Measurements from ENCODE around the gene SLC16A6. TPM values are rescaled to one million over a fixed set of nuclear protein-coding genes. Genes with fewer than 3 reads are reported as not detected.

SLC16A6 gene
- total RNA-seq, 6 donors from 2014 or later = 2.4 to 9.9 (median 6.5) TPM

- no peaks in the 10 kb centered on the region for H3K36me3 ChIP-seq
- no peak overlapping the region for H3K4me3 ChIP-seq
- H3K27me3 ChIP-seq = no peaks in the 10 kb centered on the region
- H3K9me3 ChIP-seq = no peaks in the 10 kb centered on the region
- ATAC-seq (ENCODE audit: low FRiP score in 2 of 2) (no peak), DNase-seq (no peak)
- TF ChIP-seq CTCF (IDR thresholded peaks at IDR 0.05) (no peak), POLR2A (IDR thresholded peaks at IDR 0.05) (no peak), POLR2AphosphoS5 (IDR thresholded peaks at IDR 0.05) (no peak), EP300 (IDR thresholded peaks at IDR 0.05) (no peak)
- no peak overlapping the region for H3K27ac ChIP-seq
- no peaks in the 10 kb centered on the region for H3K4me1 ChIP-seq
- 80 to 81% methylated on average over 10 of the region's 10 CpGs for WGBS, 2 donors
Measured at GRCh38 chr17:68324114-68324513, 33.2 kb upstream of the SLC16A6 start.

DNA sequence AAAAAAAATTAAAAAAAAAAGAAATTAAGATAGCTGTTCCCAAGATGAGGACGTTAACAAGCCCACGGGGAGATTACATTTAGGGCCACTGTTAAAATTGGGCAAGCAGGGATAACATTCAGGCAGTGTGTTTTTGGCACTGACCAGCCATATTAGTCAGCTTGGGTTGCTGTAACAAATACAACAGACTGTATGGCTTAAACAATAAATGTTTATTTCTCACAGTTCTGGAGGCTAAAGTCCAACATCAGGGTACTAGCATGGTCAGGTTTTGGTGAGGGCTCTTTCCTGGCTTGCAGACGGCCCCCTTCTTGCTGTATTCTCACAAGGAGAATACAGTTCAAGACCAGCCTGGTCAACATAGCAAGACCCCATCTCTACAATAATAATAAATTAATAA is 31.7 kb upstream of the SLC16A6 start:
- TF ChIP-seq EP300 (IDR thresholded peaks at IDR 0.05) (no peak), CTCF (IDR thresholded peaks at IDR 0.05) (no peak), POLR2AphosphoS5 (IDR thresholded peaks at IDR 0.05) (no peak), POLR2A (IDR thresholded peaks at IDR 0.05) (no peak)
- no peaks in the 10 kb centered on the region for H3K9me3 ChIP-seq
- WGBS, 2 donors = 64 to 86% methylated on average over 3 of the region's 3 CpGs

DNA sequence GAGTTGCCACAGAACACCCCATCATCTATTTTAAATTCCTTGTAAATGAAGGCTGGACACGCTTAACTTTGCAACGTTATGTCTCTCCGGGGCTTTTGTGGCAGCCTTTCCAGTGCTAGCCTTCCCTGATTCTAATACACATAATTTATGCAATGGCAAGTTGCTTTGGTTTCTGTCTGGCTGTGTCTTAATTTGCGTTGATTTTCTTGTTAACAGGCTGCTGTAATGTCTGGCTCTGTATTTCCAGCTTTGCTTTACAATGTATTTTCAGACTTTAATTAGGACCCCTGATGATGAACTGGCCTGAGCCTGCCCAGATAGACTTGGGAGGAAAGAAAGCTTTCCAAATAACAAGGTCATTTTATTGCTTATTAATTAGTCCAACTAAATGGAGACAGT is 30.6 kb upstream of the SLC16A6 start:
- no peaks in the 10 kb centered on the region for H3K9me3 ChIP-seq
- H3K27ac ChIP-seq = no peak overlapping the region
- DNase-seq (no peak), ATAC-seq (ENCODE audit: low FRiP score in 2 of 2) (no peak)
- no peaks in the 10 kb centered on the region for H3K27me3 ChIP-seq
- H3K36me3 ChIP-seq = no peaks in the 10 kb centered on the region
- no peak overlapping the region for H3K4me3 ChIP-seq
- WGBS, 2 donors = 88 to 95% methylated on average over 4 of the region's 4 CpGs
- TF ChIP-seq EP300 (IDR thresholded peaks at IDR 0.05) (no peak), POLR2AphosphoS5 (IDR thresholded peaks at IDR 0.05) (no peak), POLR2A (IDR thresholded peaks at IDR 0.05) (no peak), CTCF (IDR thresholded peaks at IDR 0.05) (no peak)
- no peaks in the 10 kb centered on the region for H3K4me1 ChIP-seq

More for the DNA sequence above, 31.7 kb upstream of the SLC16A6 start:
- Histone ChIP-seq H3K4me1 (no peaks in the 10 kb centered on the region), H3K27ac (no peak overlapping the region), H3K4me3 (no peak overlapping the region), H3K27me3 (no peaks in the 10 kb centered on the region), H3K36me3 (no peaks in the 10 kb centered on the region)
- ATAC-seq (ENCODE audit: low FRiP score in 2 of 2) (no peak), DNase-seq (no peak)

GRCh38 chr17:68320943-68321555 is 30.1 kb upstream of the SLC16A6 start:
- DNase-seq = no peak
- TF ChIP-seq POLR2A (IDR thresholded peaks at IDR 0.05) (no peak), CTCF (IDR thresholded peaks at IDR 0.05) (no peak), POLR2AphosphoS5 (IDR thresholded peaks at IDR 0.05) (no peak), EP300 (IDR thresholded peaks at IDR 0.05) (no peak)
- no peak overlapping the region for H3K27ac ChIP-seq
- no peaks in the 10 kb centered on the region for H3K36me3 ChIP-seq
- no peaks in the 10 kb centered on the region for H3K9me3 ChIP-seq
- no peak for ATAC-seq (ENCODE audit: low FRiP score in 2 of 2)
- 93 to 96% methylated on average over 7 of the region's 7 CpGs for WGBS, 2 donors
- H3K4me1 ChIP-seq = no peaks in the 10 kb centered on the region
- H3K27me3 ChIP-seq = no peaks in the 10 kb centered on the region
- no peak overlapping the region for H3K4me3 ChIP-seq

DNA sequence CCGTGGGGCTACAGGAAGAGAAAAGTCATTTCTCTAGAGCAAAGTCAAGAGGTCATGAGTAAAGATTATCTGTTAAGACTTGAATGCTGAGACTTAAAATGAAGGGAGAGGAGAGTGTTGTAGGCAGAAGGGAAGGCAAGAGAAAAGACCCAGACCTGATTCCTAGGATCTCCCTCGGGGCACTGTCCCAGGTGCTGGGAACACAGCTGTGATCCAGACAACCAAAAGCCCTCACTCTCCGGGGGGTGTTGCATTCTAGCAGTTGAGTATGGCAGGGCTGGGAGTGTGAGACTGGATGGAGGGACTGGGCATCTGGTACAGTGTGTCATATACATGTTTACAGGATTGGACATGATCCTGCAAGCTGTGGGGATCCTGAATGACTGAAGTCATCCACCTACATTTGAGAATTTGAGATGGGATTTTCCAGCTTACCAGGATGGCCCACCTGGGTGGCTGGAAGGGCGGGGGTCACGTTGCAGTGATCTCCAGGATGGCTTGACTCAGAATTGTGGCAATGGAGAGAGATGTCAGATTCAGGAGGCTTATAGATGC is 29.5 kb upstream of the SLC16A6 start:
- Histone ChIP-seq H3K9me3 (no peaks in the 10 kb centered on the region), H3K27me3 (no peaks in the 10 kb centered on the region), H3K4me1 (peaks cover 0 to 4% (median under 1%) of the 10 kb centered on the region in 4 donors), H3K36me3 (no peaks in the 10 kb centered on the region), H3K27ac (no peak overlapping the region), H3K4me3 (no peak overlapping the region)
- 61 to 73% methylated on average over 5 of the region's 5 CpGs for WGBS, 2 donors
- no peak for DNase-seq
- ATAC-seq (ENCODE audit: low FRiP score in 2 of 2) = no peak
- TF ChIP-seq EP300 (IDR thresholded peaks at IDR 0.05) (no peak), POLR2A (IDR thresholded peaks at IDR 0.05) (no peak), CTCF (IDR thresholded peaks at IDR 0.05) (no peak), POLR2AphosphoS5 (IDR thresholded peaks at IDR 0.05) (no peak)
